ENCODE data around the gene RAB22A.

DNA sequence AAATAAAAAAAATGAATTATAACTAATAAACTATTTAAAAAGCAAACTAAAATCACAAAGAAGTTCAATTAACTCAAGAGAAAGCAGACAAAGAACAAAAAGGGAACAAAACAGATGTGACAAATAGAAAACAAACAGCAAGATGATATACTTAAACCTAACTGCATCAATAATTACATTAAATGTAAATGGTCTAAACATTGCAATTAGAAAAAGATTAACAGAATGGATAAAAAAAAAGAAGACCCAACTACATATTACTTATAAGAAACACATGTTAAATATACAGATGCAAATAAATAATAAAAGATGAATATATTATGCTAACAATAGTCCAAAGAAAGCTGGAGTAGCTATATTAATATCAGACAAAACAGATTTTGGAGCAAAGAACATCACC is 35.1 kb upstream of the RAB22A start:
- TF ChIP-seq, protein P1, sequence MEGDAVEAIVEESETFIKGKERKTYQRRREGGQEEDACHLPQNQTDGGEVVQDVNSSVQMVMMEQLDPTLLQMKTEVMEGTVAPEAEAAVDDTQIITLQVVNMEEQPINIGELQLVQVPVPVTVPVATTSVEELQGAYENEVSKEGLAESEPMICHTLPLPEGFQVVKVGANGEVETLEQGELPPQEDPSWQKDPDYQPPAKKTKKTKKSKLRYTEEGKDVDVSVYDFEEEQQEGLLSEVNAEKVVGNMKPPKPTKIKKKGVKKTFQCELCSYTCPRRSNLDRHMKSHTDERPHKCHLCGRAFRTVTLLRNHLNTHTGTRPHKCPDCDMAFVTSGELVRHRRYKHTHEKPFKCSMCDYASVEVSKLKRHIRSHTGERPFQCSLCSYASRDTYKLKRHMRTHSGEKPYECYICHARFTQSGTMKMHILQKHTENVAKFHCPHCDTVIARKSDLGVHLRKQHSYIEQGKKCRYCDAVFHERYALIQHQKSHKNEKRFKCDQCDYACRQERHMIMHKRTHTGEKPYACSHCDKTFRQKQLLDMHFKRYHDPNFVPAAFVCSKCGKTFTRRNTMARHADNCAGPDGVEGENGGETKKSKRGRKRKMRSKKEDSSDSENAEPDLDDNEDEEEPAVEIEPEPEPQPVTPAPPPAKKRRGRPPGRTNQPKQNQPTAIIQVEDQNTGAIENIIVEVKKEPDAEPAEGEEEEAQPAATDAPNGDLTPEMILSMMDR (IDR thresholded peaks at IDR 0.05; ENCODE audit: low read depth, low read length) = no peak
- no peak for TF ChIP-seq EZH2phosphoT487 (IDR thresholded peaks at IDR 0.05; ENCODE audit: low read depth)
